Chondrocyte (in vitro differentiated cells): Measurements from ENCODE around the gene TMEM59L. TPM values are rescaled to one million over a fixed set of nuclear protein-coding genes. Genes with fewer than 3 reads are reported as not detected.

Experiments
- DNase-seq: peaks from one replicate; pipeline ENCODE4 v3.0.0; 2021; ENCODE audit warnings: mixed read lengths, low spot score
- H3K27ac Mint-ChIP-seq: one replicate; pipeline ENCODE4 v1.8.0; 2021; ENCODE audit warnings: mild to moderate bottlenecking, moderate library complexity, mixed read lengths; ENCODE audit not compliant: unreplicated experiment
- H3K27me3 Mint-ChIP-seq: 2 replicates; pipeline ENCODE4 v1.8.0; 2021; ENCODE audit warnings: low read depth, mixed read lengths
- H3K36me3 Mint-ChIP-seq: 2 replicates; pipeline ENCODE4 v1.8.0; 2021; ENCODE audit warnings: low read depth, mixed read lengths
- H3K4me1 Mint-ChIP-seq: 2 replicates; pipeline ENCODE4 v1.8.0; 2021; ENCODE audit warnings: low read depth, mild to moderate bottlenecking, mixed read lengths
- H3K4me3 Mint-ChIP-seq: one replicate; pipeline ENCODE4 v1.8.0; 2021; ENCODE audit warnings: mild to moderate bottlenecking, moderate library complexity, mixed read lengths; ENCODE audit not compliant: unreplicated experiment
- H3K9me3 Mint-ChIP-seq: 2 replicates; pipeline ENCODE4 v1.8.0; 2021; ENCODE audit warnings: low read depth, mixed read lengths
- CTCF ChIP-seq: fragments of 200-600 bp; sonication (generic); IDR thresholded peaks from 2 replicates; pipeline ENCODE4 v1.5.0; 2021; ENCODE audit warnings: antibody characterized with exemption, mild to moderate bottlenecking, moderate library complexity
- total RNA-seq: library from RNA; stranded (reverse); gene quantifications from 3 replicates; pipeline ENCODE4 v1.2.1, GENCODE V29; 2021

TMEM59L gene
- total RNA-seq, 1 donor from 2014 or later = 4.8 TPM

DNA sequence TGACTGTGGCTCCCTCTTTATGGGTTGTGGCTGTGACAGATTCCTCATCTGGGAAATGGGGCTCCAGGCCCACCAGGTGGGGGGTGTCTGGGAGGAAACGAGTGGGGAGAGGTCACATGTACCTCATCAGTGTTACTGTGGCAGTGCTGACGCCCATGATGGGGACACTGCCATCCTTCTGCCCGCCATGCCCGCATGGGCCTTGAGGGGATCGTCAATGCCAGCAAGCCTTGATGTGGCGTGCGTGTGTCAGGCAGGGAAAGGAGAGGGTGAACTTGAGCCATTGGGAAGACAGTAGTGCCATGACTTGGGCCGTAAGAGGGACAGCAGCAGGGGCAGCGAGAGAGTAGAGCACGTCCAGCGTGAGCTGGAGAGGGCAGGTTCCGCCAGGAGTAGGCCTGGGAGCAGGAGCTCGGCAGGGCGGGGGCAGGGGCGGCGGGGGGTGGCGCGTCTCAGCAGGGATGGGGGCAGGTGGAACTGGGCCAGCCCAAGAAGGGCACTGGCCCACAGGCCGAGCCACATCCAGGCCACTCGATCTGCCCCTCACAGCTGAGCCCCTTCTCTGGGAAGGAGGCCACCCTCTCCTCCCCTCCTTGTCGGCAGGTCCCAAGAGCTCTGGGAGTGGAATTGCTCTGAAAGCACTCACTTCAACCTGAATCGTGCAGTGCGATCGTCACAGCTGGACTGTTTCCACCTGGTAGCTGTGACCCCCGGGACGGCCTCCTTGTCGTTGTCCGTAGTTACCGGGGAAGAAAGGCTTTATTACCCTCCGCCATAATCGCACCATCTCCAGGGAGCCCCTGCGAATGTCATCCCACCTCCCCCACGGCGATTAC lies 34.1 kb downstream of the TMEM59L start:
- no peak for TF ChIP-seq CTCF
- Mint-ChIP-seq H3K36me3 (no peaks in the 10 kb centered on the region), H3K27ac (no peak overlapping the region), H3K9me3 (no peaks in the 10 kb centered on the region), H3K4me3 (no peak overlapping the region), H3K4me1 (peaks cover 40% of the 10 kb centered on the region), H3K27me3 (no peaks in the 10 kb centered on the region)
- no peak for DNase-seq

DNA sequence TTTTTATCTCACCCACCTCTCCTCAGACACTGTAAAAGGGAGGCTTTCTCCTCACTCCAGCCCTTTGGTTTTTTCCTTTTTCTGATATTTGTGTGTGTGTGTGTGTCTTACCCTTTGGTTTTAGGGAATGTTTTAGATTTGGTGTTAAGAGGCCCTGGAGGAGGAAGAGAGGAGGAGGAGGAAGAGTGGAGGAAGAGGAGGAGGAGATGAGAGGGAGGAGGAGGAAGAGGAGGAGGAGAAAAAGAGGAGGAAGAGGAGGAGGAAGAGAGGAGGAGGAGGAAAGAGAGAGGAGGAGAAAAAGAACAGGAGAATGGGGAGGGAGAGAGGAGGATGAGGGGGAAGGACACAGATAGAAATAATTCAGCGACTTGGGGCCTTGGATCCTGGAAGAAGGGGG lies 34.7 kb downstream of the TMEM59L start:
- Mint-ChIP-seq H3K36me3 (no peaks in the 10 kb centered on the region), H3K4me1 (peaks cover 43% of the 10 kb centered on the region), H3K9me3 (no peaks in the 10 kb centered on the region), H3K4me3 (no peak overlapping the region), H3K27ac (no peak overlapping the region), H3K27me3 (no peaks in the 10 kb centered on the region)
- TF ChIP-seq CTCF = no peak
- no peak for DNase-seq

DNA sequence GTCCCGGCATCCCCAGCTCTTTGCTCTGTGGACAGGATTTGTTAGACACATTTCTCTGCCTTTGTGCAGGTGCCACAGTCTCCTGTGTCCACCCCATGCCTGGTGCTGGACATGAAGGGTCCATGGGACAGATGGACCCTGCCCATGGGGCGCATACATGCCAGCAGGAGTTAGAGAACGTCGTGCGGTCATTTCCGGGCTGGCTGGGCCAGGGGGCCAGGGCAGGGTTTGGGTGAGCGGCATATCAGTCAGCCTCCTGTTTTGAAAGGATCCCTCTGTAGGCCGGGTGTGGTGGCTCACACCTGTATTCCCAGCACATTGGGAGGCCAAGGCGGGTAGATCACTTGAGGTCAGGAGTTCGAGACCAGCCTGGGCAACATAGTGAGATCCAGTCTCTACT lies 35.1 kb downstream of the TMEM59L start:
- DNase-seq = no peak
- Mint-ChIP-seq H3K4me1 (peaks cover 43% of the 10 kb centered on the region), H3K9me3 (no peaks in the 10 kb centered on the region)

DNA sequence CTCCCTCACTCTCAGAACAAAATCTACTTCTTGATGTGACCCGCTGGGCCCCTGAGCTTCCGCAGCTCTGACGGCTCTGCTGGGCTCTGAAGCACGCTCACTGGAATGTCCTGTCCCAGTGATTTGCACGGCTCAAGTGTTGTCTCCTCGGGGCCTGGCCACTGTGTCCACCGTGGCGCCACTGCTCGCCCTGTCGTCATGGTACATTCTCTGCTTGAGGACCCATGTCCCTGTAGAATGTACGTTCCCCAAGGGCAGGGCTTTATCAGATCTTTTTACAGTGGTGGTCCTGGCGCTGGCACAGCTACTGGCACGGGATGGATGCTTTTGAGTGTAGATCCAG lies 36.3 kb downstream of the TMEM59L start:
- H3K9me3 Mint-ChIP-seq = no peaks in the 10 kb centered on the region
- no peaks in the 10 kb centered on the region for H3K27me3 Mint-ChIP-seq
- H3K4me3 Mint-ChIP-seq = peak overlapping the region; percentile 57
- peak overlapping the region; percentile 99 for H3K27ac Mint-ChIP-seq
- no peak for DNase-seq
- peak; percentile 36 for TF ChIP-seq CTCF
- peaks cover 43% of the 10 kb centered on the region for H3K4me1 Mint-ChIP-seq
- H3K36me3 Mint-ChIP-seq = no peaks in the 10 kb centered on the region

More for the DNA sequence above, 35.1 kb downstream of the TMEM59L start:
- no peaks in the 10 kb centered on the region for H3K36me3 Mint-ChIP-seq
- H3K4me3 Mint-ChIP-seq = no peak overlapping the region
- H3K27ac Mint-ChIP-seq = no peak overlapping the region
- no peak for TF ChIP-seq CTCF
- no peaks in the 10 kb centered on the region for H3K27me3 Mint-ChIP-seq

GRCh38 chr19:18649371-18650020 lies 36.8 kb downstream of the TMEM59L start:
- H3K4me3 Mint-ChIP-seq = peak overlapping the region; percentile 57
- no peaks in the 10 kb centered on the region for H3K27me3 Mint-ChIP-seq
- TF ChIP-seq CTCF = no peak
- peaks cover 40% of the 10 kb centered on the region for H3K4me1 Mint-ChIP-seq
- no peak for DNase-seq
- no peaks in the 10 kb centered on the region for H3K36me3 Mint-ChIP-seq
- no peaks in the 10 kb centered on the region for H3K9me3 Mint-ChIP-seq
- peak overlapping the region; percentile 99 for H3K27ac Mint-ChIP-seq
